ENCODE measurements around the gene CAMK2G.
"Not testable (repeated sequence)": the region's sequence is repeated elsewhere in the genome, so short reads cannot be mapped to it uniquely, and the experiment has no call there.

Gene CAMK2G

GRCh38 chr10:73793456-73793855 lies 80.9 kb downstream of the CAMK2G start:
- DNase-seq (ENCODE audit: extremely low read depth, low read depth): no peak
- TF ChIP-seq, protein P1, sequence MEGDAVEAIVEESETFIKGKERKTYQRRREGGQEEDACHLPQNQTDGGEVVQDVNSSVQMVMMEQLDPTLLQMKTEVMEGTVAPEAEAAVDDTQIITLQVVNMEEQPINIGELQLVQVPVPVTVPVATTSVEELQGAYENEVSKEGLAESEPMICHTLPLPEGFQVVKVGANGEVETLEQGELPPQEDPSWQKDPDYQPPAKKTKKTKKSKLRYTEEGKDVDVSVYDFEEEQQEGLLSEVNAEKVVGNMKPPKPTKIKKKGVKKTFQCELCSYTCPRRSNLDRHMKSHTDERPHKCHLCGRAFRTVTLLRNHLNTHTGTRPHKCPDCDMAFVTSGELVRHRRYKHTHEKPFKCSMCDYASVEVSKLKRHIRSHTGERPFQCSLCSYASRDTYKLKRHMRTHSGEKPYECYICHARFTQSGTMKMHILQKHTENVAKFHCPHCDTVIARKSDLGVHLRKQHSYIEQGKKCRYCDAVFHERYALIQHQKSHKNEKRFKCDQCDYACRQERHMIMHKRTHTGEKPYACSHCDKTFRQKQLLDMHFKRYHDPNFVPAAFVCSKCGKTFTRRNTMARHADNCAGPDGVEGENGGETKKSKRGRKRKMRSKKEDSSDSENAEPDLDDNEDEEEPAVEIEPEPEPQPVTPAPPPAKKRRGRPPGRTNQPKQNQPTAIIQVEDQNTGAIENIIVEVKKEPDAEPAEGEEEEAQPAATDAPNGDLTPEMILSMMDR (IDR thresholded peaks at IDR 0.05; ENCODE audit: low read depth, low read length, missing control alignments): no peak
- no peak overlapping the region for H3K4me3 ChIP-seq (replicated peaks; ENCODE audit: low read depth, low read length)

DNA sequence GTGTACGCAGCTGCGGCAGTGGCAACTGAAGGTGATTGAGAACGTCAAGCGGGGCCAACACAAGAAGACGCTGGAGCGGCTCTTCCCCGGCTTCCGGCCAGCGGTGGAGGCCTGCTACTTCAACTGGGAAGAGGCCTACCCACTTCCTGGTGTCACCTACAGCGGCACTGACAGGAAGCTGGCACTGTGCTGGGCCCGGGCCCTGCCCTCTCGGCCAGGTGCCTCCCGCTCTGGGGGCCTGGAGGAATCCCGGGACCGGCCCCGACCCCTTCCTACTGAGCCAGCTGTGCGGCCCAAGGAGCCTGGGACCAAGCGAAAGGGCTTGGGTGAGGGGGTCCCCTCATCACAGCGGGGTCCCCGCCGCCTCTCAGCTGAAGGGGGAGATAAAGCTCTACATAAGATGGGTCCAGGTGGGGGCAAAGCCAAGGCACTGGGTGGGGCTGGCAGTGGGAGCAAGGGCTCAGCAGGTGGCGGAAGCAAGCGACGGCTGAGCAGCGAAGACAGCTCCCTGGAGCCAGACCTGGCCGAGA lies 82.4 kb downstream of the CAMK2G start:
- TF ChIP-seq, protein P1 (IDR thresholded peaks at IDR 0.05; ENCODE audit: low read depth, low read length, missing control alignments): no peak
- H3K4me3 ChIP-seq (replicated peaks; ENCODE audit: low read depth, low read length): no peak overlapping the region
- no peak for DNase-seq (ENCODE audit: extremely low read depth, low read depth)

DNA sequence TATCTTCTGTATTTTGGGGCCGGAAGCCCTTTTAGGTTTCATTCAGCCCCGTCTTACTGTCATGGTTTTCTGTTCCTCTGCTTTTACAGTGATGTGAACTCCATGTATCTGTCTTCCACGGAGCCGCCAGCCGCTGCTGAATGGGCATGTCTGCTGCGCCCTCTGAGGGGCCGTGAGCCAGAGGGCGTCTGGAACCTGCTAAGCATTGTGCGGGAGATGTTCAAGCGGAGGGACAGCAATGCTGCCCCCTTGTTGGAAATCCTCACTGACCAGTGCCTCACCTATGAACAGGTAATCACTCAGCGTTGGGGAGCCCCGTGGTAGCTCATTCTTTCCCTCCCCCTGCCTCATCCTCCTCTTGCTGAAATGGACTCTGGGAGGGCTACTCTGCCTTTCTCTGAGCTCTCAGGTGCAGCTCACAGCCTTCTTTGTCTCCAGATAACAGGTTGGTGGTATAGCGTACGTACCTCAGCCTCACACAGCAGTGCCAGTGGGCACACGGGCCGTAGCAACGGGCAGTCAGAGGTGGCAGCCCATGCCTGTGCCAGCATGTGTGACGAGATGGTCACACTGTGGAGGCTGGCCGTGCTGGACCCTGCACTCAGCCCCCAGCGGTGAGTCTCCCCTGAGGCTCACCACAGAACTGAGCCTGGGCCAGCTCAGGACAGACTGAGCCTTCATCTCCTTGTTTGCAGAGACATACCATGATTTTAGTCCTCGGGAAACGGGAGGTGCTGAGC lies 83.3 kb downstream of the CAMK2G start:
- TF ChIP-seq, protein P1 (IDR thresholded peaks at IDR 0.05; ENCODE audit: low read depth, low read length, missing control alignments): no peak
- no peak overlapping the region for H3K4me3 ChIP-seq (replicated peaks; ENCODE audit: low read depth, low read length)
- no peak for DNase-seq (ENCODE audit: extremely low read depth, low read depth)

DNA sequence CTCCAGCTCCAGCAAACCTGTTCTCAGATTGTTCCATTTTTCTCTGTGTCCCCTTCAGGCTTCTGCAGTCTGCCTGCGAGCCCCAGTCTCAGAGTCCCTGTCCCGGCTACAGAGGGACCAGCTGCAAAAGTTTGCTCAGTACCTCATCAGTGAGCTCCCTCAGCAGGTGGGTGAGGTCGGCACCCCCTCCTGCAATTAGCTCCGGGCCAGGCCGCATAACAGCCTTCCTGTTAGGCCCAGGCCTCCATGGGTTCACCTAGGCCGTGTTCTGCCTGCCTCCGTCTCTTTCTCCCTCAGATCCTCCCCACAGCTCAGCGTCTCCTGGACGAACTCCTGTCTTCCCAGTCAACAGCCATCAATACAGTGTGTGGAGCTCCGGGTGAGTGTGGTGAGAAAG lies 84.7 kb downstream of the CAMK2G start:
- TF ChIP-seq, protein P1 (IDR thresholded peaks at IDR 0.05; ENCODE audit: low read depth, low read length, missing control alignments): no peak
- no peak for DNase-seq (ENCODE audit: extremely low read depth, low read depth)

DNA sequence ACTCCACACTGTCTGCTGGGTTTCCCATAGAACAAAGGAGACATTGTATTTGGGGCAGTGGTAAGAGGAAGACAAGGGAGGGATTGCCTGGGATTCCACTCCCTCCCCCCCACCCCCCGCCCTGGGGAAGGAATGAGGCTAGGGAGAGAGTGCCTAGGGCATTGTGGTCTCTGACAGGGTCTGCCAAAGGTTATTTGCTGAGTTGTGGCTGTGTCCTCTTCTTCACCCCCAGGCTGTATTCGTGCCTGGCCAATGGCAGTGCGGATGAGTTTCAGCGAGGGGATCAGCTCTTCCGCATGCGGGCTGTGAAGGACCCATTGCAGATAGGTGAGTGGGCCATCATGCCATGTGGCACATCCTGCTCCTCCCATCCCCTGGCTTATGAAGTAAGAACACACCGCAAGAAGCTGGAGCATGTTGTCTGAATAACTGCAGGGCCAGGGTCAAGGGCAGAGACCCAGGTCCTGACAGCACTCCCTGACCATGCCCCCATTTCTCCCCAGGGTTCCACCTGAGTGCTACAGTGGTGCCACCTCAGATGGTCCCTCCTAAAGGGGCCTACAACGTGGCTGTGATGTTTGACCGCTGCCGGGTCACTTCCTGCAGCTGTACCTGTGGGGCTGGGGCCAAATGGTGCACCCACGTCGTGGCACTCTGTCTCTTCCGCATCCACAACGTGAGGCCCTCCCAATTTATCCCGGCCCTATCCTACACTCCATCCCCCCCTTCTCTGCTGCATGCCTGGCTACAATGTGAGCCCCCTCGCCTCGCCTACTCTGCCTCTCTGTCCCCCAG lies 85.3 kb downstream of the CAMK2G start:
- TF ChIP-seq, protein P1 (IDR thresholded peaks at IDR 0.05; ENCODE audit: low read depth, low read length, missing control alignments): no peak
- DNase-seq (ENCODE audit: extremely low read depth, low read depth): no peak
- no peak overlapping the region for H3K4me3 ChIP-seq (replicated peaks; ENCODE audit: low read depth, low read length)

More for the DNA sequence above, 84.7 kb downstream of the CAMK2G start:
- no peak overlapping the region for H3K4me3 ChIP-seq (replicated peaks; ENCODE audit: low read depth, low read length)

DNA sequence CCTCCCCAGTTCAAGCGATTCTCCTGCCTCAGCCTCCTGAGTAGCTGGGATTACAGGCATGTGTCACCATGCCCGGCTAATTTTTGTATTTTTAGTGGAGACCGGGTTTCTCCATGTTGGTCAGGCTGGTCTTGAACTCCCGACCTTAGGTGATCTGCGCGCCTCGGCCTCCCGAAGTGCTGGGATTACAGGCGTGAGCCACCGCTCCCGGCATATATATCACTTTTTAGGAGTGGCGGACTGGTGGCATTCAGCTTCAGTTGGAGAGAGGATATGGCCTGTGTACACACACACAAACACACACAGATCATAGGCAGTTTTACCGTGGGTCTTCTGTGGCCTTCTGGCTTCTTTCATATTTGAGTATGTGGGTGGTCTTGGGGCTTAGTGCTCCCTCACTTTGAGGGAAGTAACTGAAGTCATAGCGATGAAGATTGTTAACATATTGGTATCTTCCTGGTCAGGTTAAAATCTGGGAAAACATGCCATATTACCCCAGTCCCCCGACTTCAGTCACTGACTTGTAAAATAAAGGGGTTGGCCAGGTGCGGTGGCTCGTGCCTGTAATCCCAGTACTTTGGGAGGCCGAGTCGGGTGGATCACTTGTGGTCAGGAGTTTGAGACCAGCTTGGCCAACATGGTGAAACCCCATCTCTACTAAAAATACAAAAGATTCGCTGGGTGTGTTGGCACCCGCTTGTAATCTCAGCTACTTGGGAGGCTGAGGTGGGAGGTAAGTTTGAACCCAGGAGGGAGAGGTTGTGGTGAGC lies 87.1 kb downstream of the CAMK2G start:
- not testable (repeated sequence) for H3K4me3 ChIP-seq (replicated peaks; ENCODE audit: low read depth, low read length); DNase-seq (ENCODE audit: extremely low read depth, low read depth)

All from HFF-Myc (cell line).